Middle frontal gyrus (tissue), 1 donor: Measurements from ENCODE around the gene RPP25L.

ENCODE experiments used
- DNase-seq: peaks from one replicate; pipeline ENCODE4 v3.0.0-alpha.2; 2015; ENCODE audit warnings: low spot score; ENCODE audit errors: extremely low spot score

The RPP25L gene

GRCh38 chr9:34571481-34571810 lies 40.5 kb downstream of the RPP25L start:
- no peak for DNase-seq

- DNase-seq = no peak
Observed at GRCh38 chr9:34570809-34571480, 41.0 kb downstream of the RPP25L start.

GRCh38 chr9:34570376-34570775 lies 41.5 kb downstream of the RPP25L start:
- no peak for DNase-seq

GRCh38 chr9:34568774-34569173 lies 43.1 kb downstream of the RPP25L start:
- DNase-seq = no peak

- no peak for DNase-seq
Observed at GRCh38 chr9:34568133-34568532, 43.8 kb downstream of the RPP25L start.

- DNase-seq = no peak
Observed at GRCh38 chr9:34566972-34567371, 44.9 kb downstream of the RPP25L start.

- no peak for DNase-seq
Observed at GRCh38 chr9:34566322-34566721, 45.6 kb downstream of the RPP25L start.

- no peak for DNase-seq
Observed at GRCh38 chr9:34565856-34566255, 46.0 kb downstream of the RPP25L start.

- no peak for DNase-seq
Observed at GRCh38 chr9:34564617-34565016, 47.3 kb downstream of the RPP25L start.

GRCh38 chr9:34563262-34563661 lies 48.6 kb downstream of the RPP25L start:
- no peak for DNase-seq

- no peak for DNase-seq
Observed at GRCh38 chr9:34562135-34562745, 49.7 kb downstream of the RPP25L start.

GRCh38 chr9:34560599-34561214 lies 51.2 kb downstream of the RPP25L start:
- DNase-seq = no peak
